ENCODE data around the gene FAM168B.

Gene FAM168B

GRCh38 chr2:131058920-131059319 is 34.3 kb downstream of the FAM168B start:
- no peak overlapping the region for H3K27ac ChIP-seq
- no peak for TF ChIP-seq CTCF (IDR thresholded peaks at IDR 0.05)
- no peak for DNase-seq (ENCODE audit: low spot score)
- no peak overlapping the region for H3K4me3 ChIP-seq

GRCh38 chr2:131058214-131058843 is 34.9 kb downstream of the FAM168B start:
- no peak overlapping the region for H3K4me3 ChIP-seq
- H3K27ac ChIP-seq: no peak overlapping the region
- TF ChIP-seq CTCF (IDR thresholded peaks at IDR 0.05): no peak
- no peak for DNase-seq (ENCODE audit: low spot score)

DNA sequence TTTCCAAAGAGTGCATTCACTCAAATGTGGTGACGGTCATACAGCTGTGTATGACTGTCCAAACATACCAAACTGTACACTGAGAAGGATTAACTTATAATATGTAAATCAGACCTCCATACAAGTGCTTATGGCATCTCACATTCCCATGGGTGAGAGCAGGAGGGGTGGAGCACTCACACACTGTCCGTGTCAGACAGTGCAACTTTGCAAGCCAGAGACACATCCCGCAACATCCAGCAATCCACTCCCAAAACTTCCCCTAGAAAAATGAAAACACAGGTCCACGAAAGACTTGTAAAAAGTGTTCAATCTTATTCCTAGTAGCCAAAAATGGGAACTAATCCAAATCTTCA is 36.4 kb downstream of the FAM168B start:
- DNase-seq (ENCODE audit: low spot score): no peak
- H3K4me3 ChIP-seq: no peak overlapping the region
- no peak for TF ChIP-seq CTCF (IDR thresholded peaks at IDR 0.05)
- no peak overlapping the region for H3K27ac ChIP-seq

DNA sequence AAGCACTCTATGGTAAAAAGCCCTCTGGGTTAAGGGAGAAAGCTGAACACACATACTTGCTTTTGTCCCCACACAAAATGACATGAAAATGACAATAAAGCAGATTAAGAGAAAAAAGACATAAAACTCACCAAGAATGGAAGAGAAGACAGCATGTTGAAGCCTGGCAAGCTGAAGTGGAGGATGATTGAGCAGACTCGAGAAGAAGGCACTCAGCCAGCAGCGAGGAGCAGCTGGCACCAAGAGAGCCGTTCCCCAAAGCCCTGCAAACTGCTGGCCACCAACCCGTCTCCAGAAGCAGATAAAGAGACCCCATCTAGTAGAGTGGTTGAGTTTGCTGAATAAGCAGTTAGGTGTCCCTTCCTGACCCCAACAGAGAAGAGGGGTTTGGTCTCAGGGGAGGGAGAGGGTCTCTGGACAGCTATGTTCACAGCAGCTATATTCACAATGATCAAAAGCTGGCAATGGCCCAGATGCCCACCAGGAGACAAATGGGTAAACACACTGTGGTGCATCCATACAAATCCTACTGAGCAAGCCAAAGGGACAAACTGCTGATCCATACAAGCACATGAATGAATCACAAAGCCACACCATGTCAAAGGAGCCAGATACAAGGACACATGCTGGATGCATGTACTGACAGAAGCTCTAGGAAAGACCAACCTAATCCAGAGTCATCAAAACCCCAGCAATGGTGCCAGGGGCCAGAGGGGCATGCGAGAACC is 36.9 kb downstream of the FAM168B start:
- Histone ChIP-seq H3K4me3 (no peak overlapping the region), H3K27ac (no peak overlapping the region)
- no peak for DNase-seq (ENCODE audit: low spot score)
- no peak for TF ChIP-seq CTCF (IDR thresholded peaks at IDR 0.05)

DNA sequence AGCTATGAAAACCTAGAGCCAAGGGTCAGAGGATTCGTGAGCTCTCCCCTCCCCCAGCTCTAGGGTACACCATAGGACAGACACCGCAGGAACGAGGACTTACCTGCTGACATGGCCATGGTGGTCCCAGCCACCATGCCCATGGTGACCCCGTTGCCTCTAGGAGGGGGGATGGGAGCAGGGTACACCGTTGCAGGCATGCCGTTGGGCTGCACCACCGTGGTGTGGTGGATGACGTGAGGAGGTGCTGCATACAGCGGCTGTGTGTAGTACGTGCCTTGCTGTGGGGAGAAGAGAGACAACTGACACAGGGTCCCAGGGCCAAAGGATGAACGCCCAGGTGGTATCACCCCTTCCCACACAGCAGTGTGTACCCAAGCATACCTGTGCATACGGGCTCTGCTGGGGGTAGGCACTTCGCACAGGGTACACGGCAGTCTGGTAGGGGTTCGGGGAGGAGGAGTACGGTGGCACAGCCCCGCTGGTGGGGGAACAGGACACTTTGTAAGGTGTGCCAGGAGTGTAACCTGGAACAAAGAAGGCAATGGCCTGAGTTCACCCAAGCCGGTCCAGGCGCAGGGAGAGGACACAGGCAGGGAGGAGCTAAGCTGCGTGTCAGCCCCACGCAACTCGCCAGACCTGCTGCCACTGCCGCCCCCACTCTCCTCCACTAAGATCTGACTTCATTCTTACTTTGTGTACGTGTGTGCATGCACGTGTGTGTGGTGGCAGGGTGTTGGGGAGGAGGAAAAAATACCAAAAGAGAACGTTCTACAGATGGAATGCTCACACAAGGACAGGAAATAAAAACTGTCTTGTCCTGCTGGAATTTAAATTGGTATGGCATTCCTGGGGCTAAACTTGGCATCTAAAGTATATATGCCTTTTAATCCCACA is 37.8 kb downstream of the FAM168B start:
- TF ChIP-seq CTCF (IDR thresholded peaks at IDR 0.05): no peak
- H3K4me3 ChIP-seq: no peak overlapping the region
- no peak for DNase-seq (ENCODE audit: low spot score)
- H3K27ac ChIP-seq: no peak overlapping the region

DNA sequence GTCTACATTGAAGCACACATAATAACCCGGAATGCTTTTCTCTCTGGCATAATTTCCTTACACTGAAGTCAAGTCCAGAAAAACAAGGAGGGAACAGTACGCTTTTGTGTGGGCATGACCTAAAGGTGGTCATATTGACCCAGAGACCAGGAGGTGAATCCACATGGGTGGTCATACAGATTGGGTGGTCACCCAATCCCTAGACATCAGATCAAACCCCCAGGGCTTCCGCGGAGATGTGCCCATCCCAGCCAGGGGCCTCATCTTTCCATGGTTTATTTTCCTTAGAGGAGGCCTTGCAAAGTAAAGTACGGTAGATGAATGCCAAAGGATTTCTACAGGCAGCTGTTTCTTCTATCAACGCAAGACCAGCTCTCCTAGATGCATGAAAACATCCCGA is 38.8 kb downstream of the FAM168B start:
- no peak for DNase-seq (ENCODE audit: low spot score)
- Histone ChIP-seq H3K4me3 (no peak overlapping the region), H3K27ac (no peak overlapping the region)
- no peak for TF ChIP-seq CTCF (IDR thresholded peaks at IDR 0.05)

Data from coronary artery (tissue), 2 donors.